Measurements from ENCODE around the gene FAM120B.
"Not testable (repeated sequence)": the region's sequence is repeated elsewhere in the genome, so short reads cannot be mapped to it uniquely, and the experiment has no call there.

The FAM120B gene

GRCh38 chr6:170317718-170318117, 11.2 kb downstream of the FAM120B start:
- no peak for ATAC-seq
- TF ChIP-seq PPARA (CRISPR knock-in tag; IDR thresholded peaks at IDR 0.05; ENCODE audit: borderline replicate concordance) (no peak), ZNF70 (CRISPR knock-in tag; IDR thresholded peaks at IDR 0.05) (no peak), CSRNP3 (CRISPR knock-in tag; IDR thresholded peaks at IDR 0.05) (no peak), POU6F1 (CRISPR knock-in tag; IDR thresholded peaks at IDR 0.05; ENCODE audit: borderline replicate concordance, low read depth) (no peak), CREB5 (CRISPR knock-in tag; IDR thresholded peaks at IDR 0.05; ENCODE audit: low read depth) (no peak), TCF4 (CRISPR knock-in tag; IDR thresholded peaks at IDR 0.05; ENCODE audit: borderline replicate concordance) (no peak), ZC3H10 (CRISPR knock-in tag; IDR thresholded peaks at IDR 0.05) (no peak), ARNTL (CRISPR knock-in tag; IDR thresholded peaks at IDR 0.05; ENCODE audit: borderline replicate concordance, low read depth) (no peak), ZFP3 (CRISPR knock-in tag; IDR thresholded peaks at IDR 0.05) (no peak), OSR1 (CRISPR knock-in tag; IDR thresholded peaks at IDR 0.05) (no peak), PATZ1 (CRISPR knock-in tag; IDR thresholded peaks at IDR 0.05; ENCODE audit: borderline replicate concordance) (no peak), ESRRG (CRISPR knock-in tag; IDR thresholded peaks at IDR 0.05) (no peak), TOX (CRISPR knock-in tag; IDR thresholded peaks at IDR 0.05; ENCODE audit: borderline replicate concordance) (no peak), ISL1 (CRISPR knock-in tag; IDR thresholded peaks at IDR 0.05) (no peak), ZNF8 (CRISPR knock-in tag; IDR thresholded peaks at IDR 0.05) (no peak), BACH2 (CRISPR knock-in tag; IDR thresholded peaks at IDR 0.05; ENCODE audit: borderline replicate concordance) (no peak)

- no peak for TF ChIP-seq ARNTL (CRISPR knock-in tag; IDR thresholded peaks at IDR 0.05; ENCODE audit: borderline replicate concordance, low read depth)
- no peak for ATAC-seq
Measured at GRCh38 chr6:170329321-170329720, 22.8 kb downstream of the FAM120B start.

- ATAC-seq = not testable (repeated sequence)
Measured at GRCh38 chr6:170335199-170335598, 28.6 kb downstream of the FAM120B start.

GRCh38 chr6:170344631-170345576, 38.3 kb downstream of the FAM120B start:
- no peak for TF ChIP-seq CREB5 (CRISPR knock-in tag; IDR thresholded peaks at IDR 0.05; ENCODE audit: low read depth)
- ATAC-seq = peak; percentile 82

GRCh38 chr6:170345662-170346061, 39.1 kb downstream of the FAM120B start:
- no peak for ATAC-seq
- TF ChIP-seq ZNF8 (CRISPR knock-in tag; IDR thresholded peaks at IDR 0.05) (no peak), ZFP30 (CRISPR knock-in tag; IDR thresholded peaks at IDR 0.05) (no peak), ZFP3 (CRISPR knock-in tag; IDR thresholded peaks at IDR 0.05) (no peak), SNAI2 (CRISPR knock-in tag; IDR thresholded peaks at IDR 0.05) (no peak), TSHZ2 (CRISPR knock-in tag; IDR thresholded peaks at IDR 0.05) (no peak), ZNF70 (CRISPR knock-in tag; IDR thresholded peaks at IDR 0.05) (no peak)
